ENCODE results near the gene MAML3.

DNA sequence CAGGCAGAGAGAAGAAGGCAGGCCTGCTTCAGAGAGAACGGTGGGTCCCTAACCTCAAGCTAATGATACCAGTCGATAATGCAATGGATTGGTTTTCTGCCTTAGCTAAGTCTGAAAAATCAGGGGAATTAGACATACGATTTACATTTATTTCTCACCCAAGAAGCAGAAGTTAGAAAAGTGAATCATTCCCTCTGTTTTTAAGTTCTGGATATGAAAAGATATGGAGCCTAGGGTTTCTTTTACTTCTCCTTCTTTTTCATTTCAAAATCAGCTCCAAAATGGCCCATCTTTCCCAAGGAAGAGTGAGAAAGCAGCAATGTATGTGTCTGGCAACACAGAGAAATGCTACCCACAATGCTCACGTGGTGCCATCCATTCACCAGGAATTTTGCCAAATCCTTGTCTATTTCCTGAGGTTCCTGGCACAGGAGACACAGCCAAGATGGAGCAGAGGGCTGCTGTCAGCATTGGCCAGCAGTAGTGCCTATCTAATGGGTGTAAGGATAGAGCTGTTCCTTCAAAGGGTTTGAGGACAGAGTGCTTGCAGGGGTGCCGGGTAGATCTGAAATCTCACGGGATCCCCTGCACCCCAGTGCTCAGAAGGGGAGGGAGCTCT lies 231.5 kb downstream of the MAML3 start:
- TF ChIP-seq, protein P1, sequence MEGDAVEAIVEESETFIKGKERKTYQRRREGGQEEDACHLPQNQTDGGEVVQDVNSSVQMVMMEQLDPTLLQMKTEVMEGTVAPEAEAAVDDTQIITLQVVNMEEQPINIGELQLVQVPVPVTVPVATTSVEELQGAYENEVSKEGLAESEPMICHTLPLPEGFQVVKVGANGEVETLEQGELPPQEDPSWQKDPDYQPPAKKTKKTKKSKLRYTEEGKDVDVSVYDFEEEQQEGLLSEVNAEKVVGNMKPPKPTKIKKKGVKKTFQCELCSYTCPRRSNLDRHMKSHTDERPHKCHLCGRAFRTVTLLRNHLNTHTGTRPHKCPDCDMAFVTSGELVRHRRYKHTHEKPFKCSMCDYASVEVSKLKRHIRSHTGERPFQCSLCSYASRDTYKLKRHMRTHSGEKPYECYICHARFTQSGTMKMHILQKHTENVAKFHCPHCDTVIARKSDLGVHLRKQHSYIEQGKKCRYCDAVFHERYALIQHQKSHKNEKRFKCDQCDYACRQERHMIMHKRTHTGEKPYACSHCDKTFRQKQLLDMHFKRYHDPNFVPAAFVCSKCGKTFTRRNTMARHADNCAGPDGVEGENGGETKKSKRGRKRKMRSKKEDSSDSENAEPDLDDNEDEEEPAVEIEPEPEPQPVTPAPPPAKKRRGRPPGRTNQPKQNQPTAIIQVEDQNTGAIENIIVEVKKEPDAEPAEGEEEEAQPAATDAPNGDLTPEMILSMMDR (IDR thresholded peaks at IDR 0.05): no peak
- TF ChIP-seq EP300 (IDR thresholded peaks at IDR 0.05) (no peak), POLR2A (IDR thresholded peaks at IDR 0.05) (no peak), POLR2AphosphoS5 (IDR thresholded peaks at IDR 0.05) (no peak)
